ENCODE data around the gene TBC1D22A. TPM values are rescaled to one million over a fixed set of nuclear protein-coding genes. Genes with fewer than 3 reads are reported as not detected.
"Not testable (repeated sequence)": the region's sequence is repeated elsewhere in the genome, so short reads cannot be mapped to it uniquely, and the experiment has no call there.

TBC1D22A gene
- total RNA-seq, 1 donor: 16.7 TPM

- DNase-seq (ENCODE audit: low read depth in 2 of 3, low spot score in 2 of 3): no peak
Measured at GRCh38 chr22:47102648-47103047, 340.2 kb downstream of the TBC1D22A start.

- DNase-seq (ENCODE audit: low read depth in 2 of 3, low spot score in 2 of 3): no peak
Measured at GRCh38 chr22:47105085-47105484, 342.6 kb downstream of the TBC1D22A start.

GRCh38 chr22:47106806-47107205 lies 344.4 kb downstream of the TBC1D22A start:
- no peak for DNase-seq (ENCODE audit: low read depth in 2 of 3, low spot score in 2 of 3)

- DNase-seq (ENCODE audit: low read depth in 2 of 3, low spot score in 2 of 3): no peak
Measured at GRCh38 chr22:47107431-47107830, 345.0 kb downstream of the TBC1D22A start.

- DNase-seq (ENCODE audit: low read depth in 2 of 3, low spot score in 2 of 3): no peak
Measured at GRCh38 chr22:47110817-47111443, 348.5 kb downstream of the TBC1D22A start.

- no peak for DNase-seq (ENCODE audit: low read depth in 2 of 3, low spot score in 2 of 3)
Measured at GRCh38 chr22:47111626-47112581, 349.5 kb downstream of the TBC1D22A start.

- no peak for DNase-seq (ENCODE audit: low read depth in 2 of 3, low spot score in 2 of 3)
Measured at GRCh38 chr22:47112582-47112965, 350.1 kb downstream of the TBC1D22A start.

- DNase-seq (ENCODE audit: low read depth in 2 of 3, low spot score in 2 of 3): no peak
Measured at GRCh38 chr22:47112994-47113852, 350.8 kb downstream of the TBC1D22A start.

GRCh38 chr22:47113853-47114415 lies 351.5 kb downstream of the TBC1D22A start:
- no peak for DNase-seq (ENCODE audit: low read depth in 2 of 3, low spot score in 2 of 3)

GRCh38 chr22:47114813-47115517 lies 352.5 kb downstream of the TBC1D22A start:
- no peak for DNase-seq (ENCODE audit: low read depth in 2 of 3, low spot score in 2 of 3)

GRCh38 chr22:47115518-47115890 lies 353.1 kb downstream of the TBC1D22A start:
- DNase-seq (ENCODE audit: low read depth in 2 of 3, low spot score in 2 of 3): no peak

- DNase-seq (ENCODE audit: low read depth in 2 of 3, low spot score in 2 of 3): no peak
Measured at GRCh38 chr22:47115921-47116320, 353.5 kb downstream of the TBC1D22A start.

GRCh38 chr22:47116426-47117341 lies 354.2 kb downstream of the TBC1D22A start:
- DNase-seq (ENCODE audit: low read depth in 2 of 3, low spot score in 2 of 3): no peak

GRCh38 chr22:47117442-47117841 lies 355.0 kb downstream of the TBC1D22A start:
- DNase-seq (ENCODE audit: low read depth in 2 of 3, low spot score in 2 of 3): not testable (repeated sequence)

GRCh38 chr22:47119181-47119580 lies 356.7 kb downstream of the TBC1D22A start:
- no peak for DNase-seq (ENCODE audit: low read depth in 2 of 3, low spot score in 2 of 3)

GRCh38 chr22:47120399-47120798 lies 357.9 kb downstream of the TBC1D22A start:
- no peak for DNase-seq (ENCODE audit: low read depth in 2 of 3, low spot score in 2 of 3)

GRCh38 chr22:47121791-47122190 lies 359.3 kb downstream of the TBC1D22A start:
- no peak for DNase-seq (ENCODE audit: low read depth in 2 of 3, low spot score in 2 of 3)

- no peak for DNase-seq (ENCODE audit: low read depth in 2 of 3, low spot score in 2 of 3)
Measured at GRCh38 chr22:47122441-47123000, 360.1 kb downstream of the TBC1D22A start.
